NCI-H146 (cell line): ENCODE data around the gene KCNIP3.
A peak's percentile ranks its signal among the peaks of the same experiment; 100 is the strongest.

Experiments used
- DNase-seq: peaks from one replicate; lab custom pipeline; 2025; lab: John Stamatoyannopoulos, UW

The KCNIP3 gene

GRCh38 chr2:95329891-95330793 lies 33.0 kb downstream of the KCNIP3 start:
- peak; percentile 53 for DNase-seq

- no peak for DNase-seq
These were observed 33.7 kb downstream of the KCNIP3 start for GRCh38 chr2:95330794-95331338.

GRCh38 chr2:95331606-95332005 lies 34.5 kb downstream of the KCNIP3 start:
- no peak for DNase-seq

GRCh38 chr2:95332036-95332435 lies 34.9 kb downstream of the KCNIP3 start:
- DNase-seq, result no peak

- DNase-seq, result no peak
These were observed 35.9 kb downstream of the KCNIP3 start for GRCh38 chr2:95333056-95333455.

- no peak for DNase-seq
These were observed 36.8 kb downstream of the KCNIP3 start for GRCh38 chr2:95333888-95334338.

- DNase-seq, result no peak
These were observed 37.9 kb downstream of the KCNIP3 start for GRCh38 chr2:95334916-95335641.

GRCh38 chr2:95336406-95336805 lies 39.3 kb downstream of the KCNIP3 start:
- DNase-seq, result no peak

- DNase-seq, result no peak
These were observed 40.7 kb downstream of the KCNIP3 start for GRCh38 chr2:95337829-95338228.

GRCh38 chr2:95342556-95343320 lies 45.6 kb downstream of the KCNIP3 start:
- DNase-seq, result no peak

- DNase-seq, result no peak
These were observed 46.5 kb downstream of the KCNIP3 start for GRCh38 chr2:95343429-95344214.

- no peak for DNase-seq
These were observed 47.1 kb downstream of the KCNIP3 start for GRCh38 chr2:95344215-95344583.

- DNase-seq, result no peak
These were observed 47.5 kb downstream of the KCNIP3 start for GRCh38 chr2:95344656-95345055.

- DNase-seq, result no peak
These were observed 48.0 kb downstream of the KCNIP3 start for GRCh38 chr2:95345081-95345562.

GRCh38 chr2:95345563-95346230 lies 48.5 kb downstream of the KCNIP3 start:
- peak; percentile 76 for DNase-seq

GRCh38 chr2:95346231-95346737 lies 49.1 kb downstream of the KCNIP3 start:
- no peak for DNase-seq

GRCh38 chr2:95346738-95347671 lies 49.9 kb downstream of the KCNIP3 start:
- no peak for DNase-seq

GRCh38 chr2:95347681-95348608 lies 50.8 kb downstream of the KCNIP3 start:
- DNase-seq, result no peak
